ENCODE data around the gene APEH.

The APEH gene

GRCh38 chr3:49723628-49724551 lies 49.7 kb downstream of the APEH start, which contains the start of gene GMPPB:
Gene GMPPB (minus strand): TSS chr3:49723951. CDS start chr3:49723726, 225 bp downstream.
- DNase-seq (ENCODE audit: low read depth in 2 of 3, low spot score in 1 of 3) = peak; percentile 84 to 94 (median 92)

DNA sequence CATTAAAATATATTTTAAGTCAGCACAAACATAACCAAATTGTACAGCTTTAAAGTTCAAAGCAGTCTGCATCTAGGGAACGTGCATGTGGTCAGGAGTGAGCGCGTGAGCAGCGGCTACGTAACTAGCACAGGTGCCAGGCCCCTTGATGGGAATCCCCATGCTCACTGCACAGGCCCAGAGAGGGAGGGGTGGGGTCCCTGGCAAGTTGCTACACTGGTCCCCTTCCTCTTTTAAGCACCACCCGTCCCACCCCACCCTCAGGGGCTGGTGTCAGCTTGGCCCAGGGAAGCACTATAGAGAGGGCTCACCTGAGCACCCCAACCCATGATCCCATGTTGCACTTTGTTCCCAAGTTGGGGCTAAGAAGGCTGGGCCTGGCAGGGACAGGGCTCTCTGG lies 50.4 kb downstream of the APEH start:
- DNase-seq (ENCODE audit: low read depth in 2 of 3, low spot score in 1 of 3) = no peak

DNA sequence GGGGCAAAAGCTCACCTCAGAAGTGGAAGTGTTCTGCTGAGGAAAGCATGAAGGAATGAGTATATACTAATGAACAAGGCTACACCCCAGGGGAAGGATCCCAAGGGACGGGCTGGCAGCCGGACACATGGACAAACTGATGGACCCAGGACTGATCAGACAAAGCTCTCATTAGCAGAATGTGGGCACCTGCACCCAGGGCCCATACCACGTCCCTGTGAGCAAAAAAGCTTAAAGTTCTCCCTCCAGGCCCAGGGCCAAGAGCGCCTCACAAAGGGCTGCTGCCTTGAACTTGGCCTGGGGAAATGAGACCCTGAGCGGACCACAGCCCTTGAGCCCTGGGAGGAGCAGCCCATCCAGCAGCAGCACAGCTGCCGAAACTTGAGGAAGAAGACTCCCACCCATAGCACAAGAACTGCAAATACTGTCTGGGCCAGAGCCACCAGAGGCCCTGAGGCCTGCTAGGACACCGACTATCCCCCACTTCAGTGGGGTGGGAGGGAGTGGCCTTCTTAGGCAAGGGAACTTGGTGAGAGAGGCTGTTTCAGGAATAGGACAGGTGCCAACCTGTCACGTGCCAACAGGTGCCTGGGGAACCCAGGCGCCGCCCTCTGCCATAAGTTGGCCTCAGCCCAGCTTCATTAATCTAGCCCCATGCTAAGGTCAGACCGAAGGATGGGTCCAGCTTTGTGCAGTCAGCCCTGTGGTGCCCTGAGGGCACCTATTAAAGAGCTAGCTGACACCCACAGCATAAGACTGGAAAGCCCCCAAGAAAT lies 51.9 kb downstream of the APEH start:
- no peak for DNase-seq (ENCODE audit: low read depth in 2 of 3, low spot score in 1 of 3)

GRCh38 chr3:49727154-49727923 lies 53.2 kb downstream of the APEH start:
- no peak for DNase-seq (ENCODE audit: low read depth in 2 of 3, low spot score in 1 of 3)

DNA sequence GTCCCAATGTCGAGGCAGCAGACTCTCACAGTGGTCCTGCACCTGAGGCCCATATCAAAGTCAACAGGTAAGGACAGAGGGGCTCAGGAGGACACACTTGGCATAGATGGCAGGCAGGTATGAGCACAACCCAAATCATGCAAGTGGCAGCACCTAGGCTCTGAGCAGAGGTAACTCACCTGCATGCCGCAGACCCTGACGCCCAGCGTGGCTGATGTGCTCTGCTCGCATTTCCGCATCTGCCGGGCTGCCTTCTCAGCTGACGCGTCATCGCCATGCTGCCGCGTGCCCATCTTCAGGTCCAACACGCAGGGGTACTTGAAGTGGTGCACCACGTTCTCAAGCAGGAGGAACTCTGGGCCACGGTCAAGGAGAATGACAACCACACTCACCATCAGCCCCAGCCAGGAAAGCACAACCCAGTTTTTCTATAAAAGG lies 53.8 kb downstream of the APEH start:
- DNase-seq (ENCODE audit: low read depth in 2 of 3, low spot score in 1 of 3) = no peak

DNA sequence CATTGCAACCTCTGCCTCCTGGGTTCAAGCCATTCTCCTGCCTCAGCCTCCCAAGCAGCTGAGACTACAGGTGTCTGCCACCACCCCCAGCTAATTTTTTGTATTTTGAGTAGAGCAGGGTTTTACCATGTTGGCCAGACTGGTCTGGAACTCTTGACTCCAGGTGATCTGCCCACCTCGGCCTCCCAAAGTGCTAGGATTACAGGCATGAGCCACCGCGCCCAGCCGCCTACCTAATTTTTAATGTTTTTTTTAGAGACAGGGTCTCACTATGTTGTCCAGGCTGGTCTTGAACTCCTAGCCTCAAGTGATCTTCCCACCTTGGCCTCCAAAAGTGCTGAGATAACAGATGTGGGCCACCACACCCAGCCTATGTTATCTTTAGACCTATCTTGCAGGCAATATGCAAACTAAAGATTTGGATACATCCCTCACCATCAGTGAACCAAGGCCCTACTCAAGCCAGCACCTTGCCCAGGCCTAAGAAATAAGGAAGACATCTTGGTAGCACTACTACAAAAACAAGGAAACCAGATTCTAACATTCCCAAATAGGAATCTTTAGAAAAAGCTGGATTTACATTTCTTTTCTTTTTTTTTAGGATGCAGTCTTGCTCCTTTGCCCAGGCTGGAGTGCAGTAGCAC lies 55.9 kb downstream of the APEH start:
- DNase-seq (ENCODE audit: low read depth in 2 of 3, low spot score in 1 of 3) = no peak

DNA sequence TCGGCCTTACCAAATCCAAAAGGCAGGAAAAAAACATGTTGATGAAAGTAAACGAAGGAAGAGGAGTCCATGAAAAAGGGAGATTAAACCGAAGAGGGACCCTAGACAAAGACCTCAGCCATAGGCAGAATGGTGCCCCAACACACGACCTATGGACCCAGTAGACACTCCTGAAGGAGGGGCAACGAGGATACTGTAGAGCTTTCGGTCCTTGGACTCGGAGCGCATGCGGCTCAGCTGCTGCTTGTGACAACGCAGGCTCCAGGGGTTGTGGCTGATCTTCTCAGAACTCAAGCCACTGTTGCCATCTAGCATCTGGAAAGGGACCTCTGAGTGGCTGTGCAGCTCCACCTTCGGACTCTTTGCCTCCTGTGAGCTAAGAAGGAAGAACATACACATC lies 58.4 kb downstream of the APEH start:
- no peak for DNase-seq (ENCODE audit: low read depth in 2 of 3, low spot score in 1 of 3)

- no peak for DNase-seq (ENCODE audit: low read depth in 2 of 3, low spot score in 1 of 3)
Observed at GRCh38 chr3:49733551-49733950, 59.4 kb downstream of the APEH start.

Measured in stimulated activated CD4-positive, alpha-beta T cell treated with anti-CD3 and anti-CD28 coated beads, Interleukin-12 subunit alpha, Interleukin-12 subunit beta, amount 100 ng/mL, for 48 hours (primary cell).